GM12874 (cell line): ENCODE results near the gene CMSS1.

Source experiments
- TF ChIP-seq, protein P1 (sequence below): IDR thresholded peaks from 2 replicates; pipeline ENCODE4 v1.5.1; 2011; ENCODE audit warnings: low read depth, mild to moderate bottlenecking, control low read depth, low read length, moderate library complexity; ENCODE audit not compliant: insufficient read depth

Gene CMSS1

DNA sequence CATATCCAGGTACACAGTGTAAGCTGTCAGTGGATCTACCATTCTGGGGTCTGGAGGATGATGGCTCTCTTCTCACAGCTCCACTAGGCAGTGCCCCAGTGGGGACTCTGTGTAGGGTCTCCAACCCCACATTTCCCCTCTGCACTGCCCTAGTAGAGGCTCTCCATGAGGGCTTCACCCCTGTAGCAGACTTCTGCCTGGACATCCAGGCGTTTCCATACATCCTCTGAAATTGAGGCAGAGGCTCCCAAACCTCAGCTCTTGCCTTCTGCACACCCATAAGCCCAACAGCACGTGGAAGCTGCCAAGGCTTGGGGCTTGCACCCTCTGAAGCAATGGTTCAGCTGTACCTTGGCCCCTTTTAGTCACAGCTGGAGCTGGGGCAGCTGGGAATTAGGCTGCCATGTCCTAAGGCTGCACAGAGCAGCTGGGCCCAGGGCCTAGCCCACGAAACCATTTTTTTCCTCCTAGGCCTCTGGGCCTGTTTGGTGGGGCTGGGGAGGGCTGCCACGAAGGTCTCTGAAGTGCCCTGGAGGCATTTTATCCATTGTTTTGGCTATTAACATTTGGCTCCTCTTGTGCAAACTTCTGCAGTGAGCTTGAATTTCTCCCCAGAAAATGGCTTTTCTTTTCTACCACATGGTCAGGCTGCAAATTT lies 362.2 kb downstream of the CMSS1 start:
- TF ChIP-seq, protein P1, sequence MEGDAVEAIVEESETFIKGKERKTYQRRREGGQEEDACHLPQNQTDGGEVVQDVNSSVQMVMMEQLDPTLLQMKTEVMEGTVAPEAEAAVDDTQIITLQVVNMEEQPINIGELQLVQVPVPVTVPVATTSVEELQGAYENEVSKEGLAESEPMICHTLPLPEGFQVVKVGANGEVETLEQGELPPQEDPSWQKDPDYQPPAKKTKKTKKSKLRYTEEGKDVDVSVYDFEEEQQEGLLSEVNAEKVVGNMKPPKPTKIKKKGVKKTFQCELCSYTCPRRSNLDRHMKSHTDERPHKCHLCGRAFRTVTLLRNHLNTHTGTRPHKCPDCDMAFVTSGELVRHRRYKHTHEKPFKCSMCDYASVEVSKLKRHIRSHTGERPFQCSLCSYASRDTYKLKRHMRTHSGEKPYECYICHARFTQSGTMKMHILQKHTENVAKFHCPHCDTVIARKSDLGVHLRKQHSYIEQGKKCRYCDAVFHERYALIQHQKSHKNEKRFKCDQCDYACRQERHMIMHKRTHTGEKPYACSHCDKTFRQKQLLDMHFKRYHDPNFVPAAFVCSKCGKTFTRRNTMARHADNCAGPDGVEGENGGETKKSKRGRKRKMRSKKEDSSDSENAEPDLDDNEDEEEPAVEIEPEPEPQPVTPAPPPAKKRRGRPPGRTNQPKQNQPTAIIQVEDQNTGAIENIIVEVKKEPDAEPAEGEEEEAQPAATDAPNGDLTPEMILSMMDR, result no peak

DNA sequence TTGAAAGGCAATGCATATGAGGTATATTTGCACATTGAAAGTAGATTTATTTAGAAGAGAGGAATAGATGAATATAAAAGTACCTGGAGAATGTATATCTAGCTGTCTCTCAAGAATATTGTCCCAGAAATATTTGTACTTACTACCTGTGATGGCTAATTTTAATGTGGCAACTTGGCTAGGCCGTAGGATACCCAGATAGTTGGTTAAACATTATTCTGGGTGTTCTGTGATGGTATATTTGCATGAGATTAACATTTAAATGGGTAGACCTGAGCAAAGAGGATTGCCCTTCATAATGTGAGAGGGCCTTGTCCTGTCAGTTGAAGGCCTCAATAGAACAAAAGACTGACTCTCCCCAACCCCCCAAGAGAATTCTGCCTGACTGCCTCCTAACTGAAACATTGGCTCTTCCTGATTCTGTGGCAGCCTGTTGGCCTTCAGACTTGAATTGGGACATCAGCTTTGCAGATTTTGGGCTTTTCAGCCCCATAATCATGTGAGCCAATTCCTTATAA lies 366.0 kb downstream of the CMSS1 start:
- TF ChIP-seq, protein P1, result no peak

DNA sequence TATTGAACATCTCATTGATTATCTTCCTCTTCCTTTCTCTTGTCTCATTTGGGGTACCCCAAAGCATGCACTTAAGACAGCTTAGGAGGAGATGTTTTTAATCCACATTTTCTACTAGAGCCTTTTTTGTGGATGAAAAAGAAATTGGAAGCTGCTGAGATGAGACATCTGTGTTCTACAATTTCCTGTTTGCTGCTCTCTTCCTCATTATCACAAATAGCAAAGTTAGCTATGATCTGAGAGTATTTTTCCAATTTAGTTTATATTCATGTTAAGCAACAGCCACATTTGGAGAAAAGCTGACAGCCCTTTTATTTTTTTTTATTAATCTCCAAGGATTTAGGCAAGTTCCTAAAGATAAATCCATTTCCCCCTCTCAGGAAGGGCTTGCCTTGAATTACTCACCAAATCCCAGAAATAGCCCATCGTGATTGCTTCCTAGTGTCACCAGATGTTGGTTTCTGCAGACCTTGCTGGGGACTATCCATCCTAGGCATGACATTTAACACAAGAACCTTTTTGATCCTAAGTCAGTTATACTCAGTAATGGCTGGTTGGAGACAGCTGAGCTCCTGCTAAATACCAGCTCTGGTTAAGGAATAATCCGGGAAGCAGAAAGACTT lies 367.4 kb downstream of the CMSS1 start:
- TF ChIP-seq, protein P1, result no peak

DNA sequence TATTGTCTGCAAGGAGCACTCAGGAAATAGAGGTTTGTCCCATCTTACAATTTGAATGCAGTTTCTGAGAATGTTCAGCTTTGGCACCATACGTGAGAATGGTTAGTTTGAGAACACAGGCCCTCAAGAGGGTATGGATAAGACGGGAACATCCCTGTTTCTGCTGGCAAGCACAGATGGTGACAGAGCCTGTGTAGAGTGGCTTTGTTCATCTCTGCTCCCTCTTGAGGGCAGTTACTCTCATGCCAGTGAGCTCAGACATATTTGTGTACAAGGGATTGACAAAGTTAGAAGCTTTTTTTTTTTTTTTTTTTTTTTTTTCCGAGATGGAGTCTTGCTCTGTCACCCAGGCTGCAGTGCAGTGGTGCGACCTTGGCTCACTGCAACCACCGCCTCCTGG lies 368.2 kb downstream of the CMSS1 start:
- TF ChIP-seq, protein P1, result no peak

DNA sequence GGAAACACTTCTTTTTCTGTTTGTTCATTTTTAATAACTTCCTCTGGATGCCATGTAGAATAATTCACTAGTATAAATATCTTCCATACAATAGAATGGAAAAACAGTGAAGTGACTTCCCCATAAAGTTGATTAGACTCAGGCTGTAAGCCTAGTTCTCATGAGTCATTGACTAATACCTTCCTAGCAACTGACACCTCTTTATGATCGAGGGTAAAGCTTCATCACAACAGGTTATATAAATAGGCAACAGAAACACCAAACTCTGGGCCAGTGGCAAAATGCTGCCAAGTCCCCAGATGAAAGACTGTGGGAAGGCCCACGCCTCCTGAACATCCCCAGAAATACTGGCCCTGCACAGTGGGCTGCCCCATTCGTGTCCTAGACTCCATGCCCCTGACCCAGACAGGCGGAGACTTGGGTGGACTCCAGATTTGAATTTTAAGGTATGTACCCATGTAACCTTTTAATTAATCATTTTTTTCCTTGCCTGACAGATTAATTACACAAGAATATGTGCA lies 371.8 kb downstream of the CMSS1 start:
- TF ChIP-seq, protein P1, result no peak

DNA sequence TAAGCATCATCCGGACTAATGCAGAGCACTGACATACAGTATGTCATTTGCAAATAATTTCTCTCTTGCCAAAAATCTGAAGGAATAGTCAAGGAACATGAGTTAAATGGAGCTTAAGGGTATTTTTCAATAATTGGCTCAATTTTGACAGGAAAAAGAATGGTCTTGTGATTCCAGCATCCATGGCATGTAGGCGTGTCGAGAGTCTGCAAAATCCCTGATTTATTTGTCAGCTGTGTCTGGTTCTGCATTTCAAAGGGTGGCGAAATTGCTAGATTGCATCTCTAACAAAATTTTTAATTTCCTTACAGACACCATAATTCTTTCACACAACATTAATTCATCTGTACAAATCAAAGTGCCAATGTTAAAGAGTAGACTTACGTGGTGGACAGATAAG lies 377.7 kb downstream of the CMSS1 start:
- TF ChIP-seq, protein P1, result no peak

DNA sequence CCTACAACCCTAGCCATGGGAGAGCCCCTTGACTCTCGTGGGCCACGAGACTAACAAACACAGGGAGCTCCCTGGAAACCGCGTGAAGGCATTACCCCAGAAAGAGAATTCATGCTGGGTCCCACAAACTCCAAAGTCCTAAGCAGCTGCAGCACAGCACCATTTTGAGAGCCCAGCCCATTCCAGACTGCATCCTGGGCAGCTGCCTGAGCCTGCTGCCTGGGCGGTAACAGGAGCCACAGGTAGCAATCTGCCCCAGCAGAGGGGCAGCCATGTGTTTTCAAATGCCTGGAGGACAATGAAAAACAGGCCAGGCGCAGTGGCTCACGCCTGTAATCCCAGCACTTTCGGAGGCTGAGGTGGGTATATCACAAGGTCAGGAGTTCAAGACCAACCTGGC lies 380.2 kb downstream of the CMSS1 start:
- TF ChIP-seq, protein P1, result no peak
